Nephron progenitor cell (in vitro differentiated cells): ENCODE results near the gene VKORC1L1.
A peak's percentile ranks its signal among the peaks of the same experiment; 100 is the strongest.

Source experiments
- DNase-seq: peaks from one replicate; pipeline ENCODE4 v3.0.0; 2021
- H3K27ac Mint-ChIP-seq: 2 replicates; pipeline ENCODE4 v1.8.0; 2021; ENCODE audit warnings: mild to moderate bottlenecking, moderate library complexity, mixed read lengths
- H3K27me3 Mint-ChIP-seq: 2 replicates; pipeline ENCODE4 v1.8.0; 2021; ENCODE audit warnings: mild to moderate bottlenecking, low read depth, mixed read lengths; ENCODE audit not compliant: poor library complexity
- H3K36me3 Mint-ChIP-seq: 2 replicates; pipeline ENCODE4 v1.8.0; 2021; ENCODE audit warnings: low read depth, mixed read lengths
- H3K4me1 Mint-ChIP-seq: 2 replicates; pipeline ENCODE4 v1.8.0; 2021; ENCODE audit warnings: mixed read lengths
- H3K4me3 Mint-ChIP-seq: 2 replicates; pipeline ENCODE4 v1.8.0; 2021; ENCODE audit warnings: mild to moderate bottlenecking, moderate library complexity, mixed read lengths
- H3K9me3 Mint-ChIP-seq: 2 replicates; pipeline ENCODE4 v1.8.0; 2021; ENCODE audit warnings: mild to moderate bottlenecking, moderate library complexity, mixed read lengths
- CTCF ChIP-seq: fragments of 200-600 bp; sonication (generic); IDR thresholded peaks from 2 replicates; pipeline ENCODE4 v1.5.0; 2021; ENCODE audit warnings: antibody characterized with exemption

VKORC1L1 gene

GRCh38 chr7:65912237-65912636 is 39.4 kb downstream of the VKORC1L1 start:
- H3K36me3 Mint-ChIP-seq = peaks cover 20% of the 10 kb centered on the region
- no peak for TF ChIP-seq CTCF
- no peak for DNase-seq
- H3K4me3 Mint-ChIP-seq = no peak overlapping the region
- H3K27me3 Mint-ChIP-seq = peaks cover 4% of the 10 kb centered on the region
- H3K4me1 Mint-ChIP-seq = no peaks in the 10 kb centered on the region
- peaks cover 3% of the 10 kb centered on the region for H3K9me3 Mint-ChIP-seq
- H3K27ac Mint-ChIP-seq = no peak overlapping the region

GRCh38 chr7:65915921-65916657 is 43.2 kb downstream of the VKORC1L1 start:
- no peak for TF ChIP-seq CTCF
- Mint-ChIP-seq H3K9me3 (peaks cover 3% of the 10 kb centered on the region), H3K36me3 (peaks cover 31% of the 10 kb centered on the region), H3K4me1 (peaks cover 5% of the 10 kb centered on the region), H3K4me3 (no peak overlapping the region), H3K27ac (no peak overlapping the region), H3K27me3 (peaks cover 4% of the 10 kb centered on the region)
- DNase-seq = no peak

- peak overlapping the region; percentile 17 for H3K27ac Mint-ChIP-seq
- no peak for DNase-seq
- no peak for TF ChIP-seq CTCF
- H3K9me3 Mint-ChIP-seq = no peaks in the 10 kb centered on the region
- H3K36me3 Mint-ChIP-seq = peaks cover 14% of the 10 kb centered on the region
- H3K4me1 Mint-ChIP-seq = peaks cover 10% of the 10 kb centered on the region
- H3K27me3 Mint-ChIP-seq = no peaks in the 10 kb centered on the region
- H3K4me3 Mint-ChIP-seq = no peak overlapping the region
Observed at GRCh38 chr7:65923316-65923715, 50.4 kb downstream of the VKORC1L1 start.

- no peak for DNase-seq
- H3K36me3 Mint-ChIP-seq = peaks cover 11% of the 10 kb centered on the region
- no peak overlapping the region for H3K27ac Mint-ChIP-seq
- no peaks in the 10 kb centered on the region for H3K27me3 Mint-ChIP-seq
- no peak overlapping the region for H3K4me3 Mint-ChIP-seq
- H3K4me1 Mint-ChIP-seq = peaks cover 10% of the 10 kb centered on the region
- no peak for TF ChIP-seq CTCF
- no peaks in the 10 kb centered on the region for H3K9me3 Mint-ChIP-seq
Observed at GRCh38 chr7:65924193-65924592, 51.3 kb downstream of the VKORC1L1 start.

GRCh38 chr7:65925040-65925439 is 52.2 kb downstream of the VKORC1L1 start:
- Mint-ChIP-seq H3K27ac (peak overlapping the region; percentile 0), H3K4me1 (peaks cover 7% of the 10 kb centered on the region), H3K27me3 (no peaks in the 10 kb centered on the region), H3K36me3 (peaks cover 9% of the 10 kb centered on the region), H3K4me3 (no peak overlapping the region), H3K9me3 (no peaks in the 10 kb centered on the region)
- no peak for DNase-seq
- TF ChIP-seq CTCF = no peak

- no peak overlapping the region for H3K4me3 Mint-ChIP-seq
- no peak for TF ChIP-seq CTCF
- peaks cover 5% of the 10 kb centered on the region for H3K36me3 Mint-ChIP-seq
- H3K9me3 Mint-ChIP-seq = no peaks in the 10 kb centered on the region
- H3K27ac Mint-ChIP-seq = no peak overlapping the region
- H3K4me1 Mint-ChIP-seq = peaks cover 5% of the 10 kb centered on the region
- no peaks in the 10 kb centered on the region for H3K27me3 Mint-ChIP-seq
- DNase-seq = no peak
Observed at GRCh38 chr7:65926588-65926987, 53.7 kb downstream of the VKORC1L1 start.
